WTC11 (cell line): ENCODE measurements around the gene MEIS1. TPM values are rescaled to one million over a fixed set of nuclear protein-coding genes. Genes with fewer than 3 reads are reported as not detected.
A peak's percentile ranks its signal among the peaks of the same experiment; 100 is the strongest.
"Not testable (repeated sequence)": the region's sequence is repeated elsewhere in the genome, so short reads cannot be mapped to it uniquely, and the experiment has no call there.

Experiments used
- ATAC-seq: fragments of 200-7000 bp; cut with Tn5 transposase; 2 replicates; pipeline ENCODE4 v1.10.0; 2021; ENCODE audit warnings: mild to moderate bottlenecking, moderate library complexity
- CTCF ChIA-PET: fragments of 300-600 bp; sonication (Branson Sonifier 250); formaldehyde crosslinking; loops from one replicate; lab custom pipeline; 2021; ENCODE audit warnings: antibody characterized with exemption; lab: Charles Lee
- POLR2A ChIA-PET: fragments of 350-600 bp; sonication (Branson Sonifier 250); formaldehyde crosslinking; loops from one replicate; lab custom pipeline; 2021; ENCODE audit warnings: antibody characterized with exemption; lab: Charles Lee
- DNase-seq: peaks from one replicate; pipeline ENCODE4 v3.0.0; 2021; ENCODE audit warnings: low spot score
- H3K27ac Mint-ChIP-seq: 2 replicates; pipeline ENCODE4 v1.8.0; 2021; ENCODE audit warnings: mixed read lengths
- H3K27me3 Mint-ChIP-seq: 2 replicates; pipeline ENCODE4 v1.8.0; 2021; ENCODE audit warnings: low read depth, mild to moderate bottlenecking, moderate library complexity, mixed read lengths
- H3K36me3 Mint-ChIP-seq: 2 replicates; pipeline ENCODE4 v1.8.0; 2021; ENCODE audit warnings: mixed read lengths
- H3K4me1 Mint-ChIP-seq: 2 replicates; pipeline ENCODE4 v1.8.0; 2022; ENCODE audit warnings: mixed read lengths
- H3K4me3 Mint-ChIP-seq: 2 replicates; pipeline ENCODE4 v1.8.0; 2021; ENCODE audit warnings: mild to moderate bottlenecking, moderate library complexity, mixed read lengths
- H3K9me3 Mint-ChIP-seq: 2 replicates; pipeline ENCODE4 v1.8.0; 2021; ENCODE audit warnings: mixed read lengths
- ETV6 ChIP-seq: sonication (generic); formaldehyde crosslinking; IDR thresholded peaks from 2 replicates; pipeline ENCODE4 v1.8.1; 2022; ENCODE audit warnings: mild to moderate bottlenecking, missing genetic modification reagents
- FOXJ3 ChIP-seq: sonication (generic); formaldehyde crosslinking; IDR thresholded peaks from 2 replicates; pipeline ENCODE4 v1.9.0; 2021; ENCODE audit warnings: missing genetic modification reagents, mild to moderate bottlenecking, borderline replicate concordance
- GTF2I ChIP-seq: fragments of 250-450 bp; sonication (Bioruptor Pico); conservative IDR thresholded peaks from 2 replicates; pipeline ENCODE4 v1.4.0; 2021; ENCODE audit warnings: mild to moderate bottlenecking
- JAZF1 ChIP-seq: fragments of 250-450 bp; sonication (Bioruptor Pico); IDR thresholded peaks from 2 replicates; pipeline ENCODE4 v1.9.0; 2021; ENCODE audit warnings: moderate library complexity, mild to moderate bottlenecking, inconsistent platforms
- JUN ChIP-seq: sonication (generic); formaldehyde crosslinking; IDR thresholded peaks from 2 replicates; pipeline ENCODE4 v1.8.0; 2023; ENCODE audit warnings: mild to moderate bottlenecking, missing genetic modification reagents
- KAT7 ChIP-seq: sonication (generic); formaldehyde crosslinking; IDR thresholded peaks from 2 replicates; pipeline ENCODE4 v1.8.1; 2023; ENCODE audit warnings: missing genetic modification reagents, mild to moderate bottlenecking, borderline replicate concordance
- NFATC4 ChIP-seq: fragments of 250-450 bp; sonication (Bioruptor Pico); IDR thresholded peaks from 2 replicates; pipeline ENCODE4 v1.9.0; 2021; ENCODE audit warnings: mild to moderate bottlenecking
- RORB ChIP-seq: fragments of 250-450 bp; sonication (Bioruptor Pico); IDR thresholded peaks from 2 replicates; pipeline ENCODE4 v1.9.0; 2021; ENCODE audit warnings: mild to moderate bottlenecking
- TP53 ChIP-seq: sonication (generic); formaldehyde crosslinking; IDR thresholded peaks from 2 replicates; pipeline ENCODE4 v1.8.1; 2023; ENCODE audit warnings: mild to moderate bottlenecking, missing genetic modification reagents
- ZNF263 ChIP-seq: sonication (generic); formaldehyde crosslinking; IDR thresholded peaks from 2 replicates; pipeline ENCODE4 v1.8.1; 2022; ENCODE audit warnings: low read depth, mild to moderate bottlenecking, moderate library complexity, missing genetic modification reagents
- ZNF317 ChIP-seq: sonication (generic); formaldehyde crosslinking; IDR thresholded peaks from 2 replicates; pipeline ENCODE4 v1.8.1; 2023; ENCODE audit warnings: low read depth, mild to moderate bottlenecking, moderate library complexity, missing genetic modification reagents, borderline replicate concordance
- total RNA-seq: library from RNA; stranded (reverse); gene quantifications from 3 replicates; pipeline ENCODE4 v1.2.3, GENCODE V29; 2021
- TF ChIP-seq, protein P1 (sequence below): sonication (generic); formaldehyde crosslinking; IDR thresholded peaks from 2 replicates; pipeline ENCODE4 v1.8.1; 2022; ENCODE audit warnings: mild to moderate bottlenecking, missing genetic modification reagents, moderate library complexity, borderline replicate concordance
- TF ChIP-seq, protein P2 (sequence below): sonication (generic); formaldehyde crosslinking; IDR thresholded peaks from 2 replicates; pipeline ENCODE4 v1.8.0; 2023; ENCODE audit warnings: mild to moderate bottlenecking, missing genetic modification reagents
- TF ChIP-seq, protein P3 (sequence below): fragments of 250-450 bp; sonication (Bioruptor Pico); IDR thresholded peaks from 2 replicates; pipeline ENCODE4 v2.1.2; 2022; ENCODE audit warnings: mild to moderate bottlenecking, moderate library complexity
- TF ChIP-seq, protein P4 (sequence below): sonication (generic); formaldehyde crosslinking; conservative IDR thresholded peaks from 2 replicates; pipeline ENCODE4 v1.8.1; 2022; ENCODE audit warnings: mild to moderate bottlenecking, missing genetic modification reagents
- TF ChIP-seq, protein P5 (sequence below): sonication (generic); formaldehyde crosslinking; IDR thresholded peaks from 2 replicates; pipeline ENCODE4 v1.8.1; 2023; ENCODE audit warnings: mild to moderate bottlenecking, missing genetic modification reagents, moderate library complexity
- TF ChIP-seq, protein P6 (sequence below): fragments of 250-450 bp; sonication (Bioruptor Pico); IDR thresholded peaks from 2 replicates; pipeline ENCODE4 v1.9.0; 2021; ENCODE audit warnings: mild to moderate bottlenecking

Gene MEIS1
- total RNA-seq, 1 experiment from 2014 or later, result 0.48 TPM

DNA sequence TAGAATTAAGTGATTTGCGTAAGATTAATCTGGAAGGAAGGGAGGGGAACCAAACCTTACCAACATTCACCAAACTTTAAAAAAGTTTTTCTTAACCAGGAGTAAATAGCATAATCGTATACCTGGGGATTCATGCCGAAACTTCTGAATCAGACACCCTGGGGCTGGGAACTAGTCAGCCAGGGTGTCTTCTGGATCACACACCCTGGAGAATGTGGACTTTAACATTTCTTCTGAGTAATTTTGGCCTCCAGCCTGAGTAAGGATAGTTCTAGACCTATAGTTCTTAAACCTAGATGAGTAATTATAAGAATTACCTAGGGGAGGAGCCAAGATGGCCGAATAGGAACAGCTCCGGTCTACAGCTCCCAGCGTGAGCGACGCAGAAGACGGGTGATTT, 44.1 kb upstream of the MEIS1 start (continued):
- TF ChIP-seq NFATC4, result no peak
- TF ChIP-seq, protein P1, sequence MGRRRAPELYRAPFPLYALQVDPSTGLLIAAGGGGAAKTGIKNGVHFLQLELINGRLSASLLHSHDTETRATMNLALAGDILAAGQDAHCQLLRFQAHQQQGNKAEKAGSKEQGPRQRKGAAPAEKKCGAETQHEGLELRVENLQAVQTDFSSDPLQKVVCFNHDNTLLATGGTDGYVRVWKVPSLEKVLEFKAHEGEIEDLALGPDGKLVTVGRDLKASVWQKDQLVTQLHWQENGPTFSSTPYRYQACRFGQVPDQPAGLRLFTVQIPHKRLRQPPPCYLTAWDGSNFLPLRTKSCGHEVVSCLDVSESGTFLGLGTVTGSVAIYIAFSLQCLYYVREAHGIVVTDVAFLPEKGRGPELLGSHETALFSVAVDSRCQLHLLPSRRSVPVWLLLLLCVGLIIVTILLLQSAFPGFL, result no peak
- TF ChIP-seq ETV6 (CRISPR knock-in tag), result no peak

DNA sequence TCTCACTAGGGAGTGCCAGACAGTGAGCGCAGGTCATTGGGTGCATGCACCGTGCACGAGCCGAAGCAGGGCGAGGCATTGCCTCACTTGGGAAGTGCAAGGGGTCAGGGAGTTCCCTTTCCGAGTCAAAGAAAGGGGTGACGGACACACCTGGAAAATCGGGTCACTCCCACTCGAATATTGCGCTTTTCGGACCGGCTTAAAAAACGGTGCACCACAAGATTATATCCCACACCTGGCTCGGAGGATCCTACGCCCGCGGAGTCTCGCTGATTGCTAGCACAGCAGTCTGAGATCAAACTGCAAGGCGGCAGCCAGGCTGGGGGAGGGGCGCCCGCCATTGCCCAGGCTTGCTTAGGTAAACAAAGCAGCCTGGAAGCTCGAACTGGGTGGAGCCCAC, 43.7 kb upstream of the MEIS1 start:
- TF ChIP-seq, protein P2, sequence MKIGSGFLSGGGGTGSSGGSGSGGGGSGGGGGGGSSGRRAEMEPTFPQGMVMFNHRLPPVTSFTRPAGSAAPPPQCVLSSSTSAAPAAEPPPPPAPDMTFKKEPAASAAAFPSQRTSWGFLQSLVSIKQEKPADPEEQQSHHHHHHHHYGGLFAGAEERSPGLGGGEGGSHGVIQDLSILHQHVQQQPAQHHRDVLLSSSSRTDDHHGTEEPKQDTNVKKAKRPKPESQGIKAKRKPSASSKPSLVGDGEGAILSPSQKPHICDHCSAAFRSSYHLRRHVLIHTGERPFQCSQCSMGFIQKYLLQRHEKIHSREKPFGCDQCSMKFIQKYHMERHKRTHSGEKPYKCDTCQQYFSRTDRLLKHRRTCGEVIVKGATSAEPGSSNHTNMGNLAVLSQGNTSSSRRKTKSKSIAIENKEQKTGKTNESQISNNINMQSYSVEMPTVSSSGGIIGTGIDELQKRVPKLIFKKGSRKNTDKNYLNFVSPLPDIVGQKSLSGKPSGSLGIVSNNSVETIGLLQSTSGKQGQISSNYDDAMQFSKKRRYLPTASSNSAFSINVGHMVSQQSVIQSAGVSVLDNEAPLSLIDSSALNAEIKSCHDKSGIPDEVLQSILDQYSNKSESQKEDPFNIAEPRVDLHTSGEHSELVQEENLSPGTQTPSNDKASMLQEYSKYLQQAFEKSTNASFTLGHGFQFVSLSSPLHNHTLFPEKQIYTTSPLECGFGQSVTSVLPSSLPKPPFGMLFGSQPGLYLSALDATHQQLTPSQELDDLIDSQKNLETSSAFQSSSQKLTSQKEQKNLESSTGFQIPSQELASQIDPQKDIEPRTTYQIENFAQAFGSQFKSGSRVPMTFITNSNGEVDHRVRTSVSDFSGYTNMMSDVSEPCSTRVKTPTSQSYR, result 0 out of 2 replicates have a peak, but pooled peaks have one; percentile 13
- POLR2A ChIA-PET, H3K9me3 Mint-ChIP-seq, CTCF ChIA-PET, ATAC-seq, H3K27me3 Mint-ChIP-seq: not testable (repeated sequence)
- H3K4me1 Mint-ChIP-seq, result peaks cover 30% of the 10 kb centered on the region
- H3K27ac Mint-ChIP-seq, result peak overlapping the region; percentile 74
- peak; percentile 32 for DNase-seq
- peaks cover 17% of the 10 kb centered on the region for H3K36me3 Mint-ChIP-seq
- peak overlapping the region; percentile 80 for H3K4me3 Mint-ChIP-seq

DNA sequence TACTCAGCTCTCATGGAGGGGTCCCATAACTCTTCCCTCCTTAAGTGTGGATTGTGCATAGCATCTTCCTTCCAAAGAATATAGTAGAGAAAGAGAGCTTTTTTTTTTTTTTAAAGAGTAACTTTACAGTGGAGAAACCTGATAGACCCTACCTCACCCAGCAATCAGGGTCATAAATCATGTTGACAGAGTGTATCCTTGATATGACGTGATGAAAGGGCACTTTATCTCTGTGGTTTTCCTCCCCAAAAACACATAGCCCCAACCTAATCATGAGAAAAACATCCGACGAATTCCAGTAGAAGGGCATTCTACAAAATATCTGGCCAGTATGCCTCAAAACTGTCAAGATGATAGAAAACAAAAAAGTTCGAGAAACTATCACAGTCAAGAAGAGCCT, 29.5 kb upstream of the MEIS1 start:
- ChIA-PET POLR2A (no interaction called here), CTCF (no interaction called here)
- DNase-seq (no peak), ATAC-seq (no peak)
- Mint-ChIP-seq H3K4me3 (no peak overlapping the region), H3K36me3 (peaks cover 8% of the 10 kb centered on the region), H3K4me1 (no peaks in the 10 kb centered on the region), H3K9me3 (peaks cover 7% of the 10 kb centered on the region)
- TF ChIP-seq GTF2I (CRISPR knock-in tag) (no peak), JAZF1 (CRISPR knock-in tag) (no peak), JUN (CRISPR knock-in tag) (no peak), RORB (CRISPR knock-in tag) (no peak), TP53 (no peak)
- TF ChIP-seq, protein P3, sequence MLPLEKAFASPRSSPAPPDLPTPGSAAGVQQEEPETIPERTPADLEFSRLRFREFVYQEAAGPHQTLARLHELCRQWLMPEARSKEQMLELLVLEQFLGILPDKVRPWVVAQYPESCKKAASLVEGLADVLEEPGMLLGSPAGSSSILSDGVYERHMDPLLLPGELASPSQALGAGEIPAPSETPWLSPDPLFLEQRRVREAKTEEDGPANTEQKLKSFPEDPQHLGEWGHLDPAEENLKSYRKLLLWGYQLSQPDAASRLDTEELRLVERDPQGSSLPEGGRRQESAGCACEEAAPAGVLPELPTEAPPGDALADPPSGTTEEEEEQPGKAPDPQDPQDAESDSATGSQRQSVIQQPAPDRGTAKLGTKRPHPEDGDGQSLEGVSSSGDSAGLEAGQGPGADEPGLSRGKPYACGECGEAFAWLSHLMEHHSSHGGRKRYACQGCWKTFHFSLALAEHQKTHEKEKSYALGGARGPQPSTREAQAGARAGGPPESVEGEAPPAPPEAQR, result no peak
- TF ChIP-seq, protein P4, sequence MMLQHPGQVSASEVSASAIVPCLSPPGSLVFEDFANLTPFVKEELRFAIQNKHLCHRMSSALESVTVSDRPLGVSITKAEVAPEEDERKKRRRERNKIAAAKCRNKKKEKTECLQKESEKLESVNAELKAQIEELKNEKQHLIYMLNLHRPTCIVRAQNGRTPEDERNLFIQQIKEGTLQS (CRISPR knock-in tag), result no peak
- TF ChIP-seq, protein P5, sequence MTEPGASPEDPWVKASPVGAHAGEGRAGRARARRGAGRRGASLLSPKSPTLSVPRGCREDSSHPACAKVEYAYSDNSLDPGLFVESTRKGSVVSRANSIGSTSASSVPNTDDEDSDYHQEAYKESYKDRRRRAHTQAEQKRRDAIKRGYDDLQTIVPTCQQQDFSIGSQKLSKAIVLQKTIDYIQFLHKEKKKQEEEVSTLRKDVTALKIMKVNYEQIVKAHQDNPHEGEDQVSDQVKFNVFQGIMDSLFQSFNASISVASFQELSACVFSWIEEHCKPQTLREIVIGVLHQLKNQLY (CRISPR knock-in tag), result no peak
- TF ChIP-seq, all 79 proteins: peak for 0
- Mint-ChIP-seq H3K27ac (no peak overlapping the region), H3K27me3 (no peaks in the 10 kb centered on the region)

DNA sequence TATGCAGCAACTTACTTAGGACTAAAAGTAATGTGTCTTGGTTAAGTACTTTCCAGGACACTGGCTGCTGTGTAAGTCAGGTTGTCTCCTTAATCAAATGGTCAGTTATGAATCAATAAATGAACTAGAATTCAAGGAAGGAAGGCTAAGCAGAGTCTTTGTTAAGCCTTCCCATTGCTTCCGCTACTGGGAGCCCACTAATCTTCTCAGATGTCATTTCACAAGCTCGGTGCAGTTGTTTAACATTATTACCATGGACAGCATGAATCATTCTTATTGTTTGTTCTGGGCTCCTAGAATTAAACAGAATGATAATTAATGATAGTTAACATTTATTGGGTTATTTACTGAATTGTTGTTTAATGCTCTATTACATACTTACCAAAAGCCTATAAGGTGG, 26.0 kb upstream of the MEIS1 start:
- ATAC-seq, result no peak
- ChIA-PET CTCF (no interaction called here), POLR2A (no interaction called here)
- Mint-ChIP-seq H3K4me3 (no peak overlapping the region), H3K36me3 (no peaks in the 10 kb centered on the region), H3K9me3 (no peaks in the 10 kb centered on the region; the same call in 1 of the 2 replicates), H3K4me1 (peaks cover 9% of the 10 kb centered on the region), H3K27me3 (no peaks in the 10 kb centered on the region), H3K27ac (no peak overlapping the region)
- no peak for DNase-seq
- TF ChIP-seq KAT7 (CRISPR knock-in tag), result no peak
- no peak for TF ChIP-seq ZNF317 (CRISPR knock-in tag)
- TF ChIP-seq, protein P3, result no peak
- TF ChIP-seq ZNF263, result no peak
- no peak for TF ChIP-seq FOXJ3 (CRISPR knock-in tag)
- TF ChIP-seq, protein P6, sequence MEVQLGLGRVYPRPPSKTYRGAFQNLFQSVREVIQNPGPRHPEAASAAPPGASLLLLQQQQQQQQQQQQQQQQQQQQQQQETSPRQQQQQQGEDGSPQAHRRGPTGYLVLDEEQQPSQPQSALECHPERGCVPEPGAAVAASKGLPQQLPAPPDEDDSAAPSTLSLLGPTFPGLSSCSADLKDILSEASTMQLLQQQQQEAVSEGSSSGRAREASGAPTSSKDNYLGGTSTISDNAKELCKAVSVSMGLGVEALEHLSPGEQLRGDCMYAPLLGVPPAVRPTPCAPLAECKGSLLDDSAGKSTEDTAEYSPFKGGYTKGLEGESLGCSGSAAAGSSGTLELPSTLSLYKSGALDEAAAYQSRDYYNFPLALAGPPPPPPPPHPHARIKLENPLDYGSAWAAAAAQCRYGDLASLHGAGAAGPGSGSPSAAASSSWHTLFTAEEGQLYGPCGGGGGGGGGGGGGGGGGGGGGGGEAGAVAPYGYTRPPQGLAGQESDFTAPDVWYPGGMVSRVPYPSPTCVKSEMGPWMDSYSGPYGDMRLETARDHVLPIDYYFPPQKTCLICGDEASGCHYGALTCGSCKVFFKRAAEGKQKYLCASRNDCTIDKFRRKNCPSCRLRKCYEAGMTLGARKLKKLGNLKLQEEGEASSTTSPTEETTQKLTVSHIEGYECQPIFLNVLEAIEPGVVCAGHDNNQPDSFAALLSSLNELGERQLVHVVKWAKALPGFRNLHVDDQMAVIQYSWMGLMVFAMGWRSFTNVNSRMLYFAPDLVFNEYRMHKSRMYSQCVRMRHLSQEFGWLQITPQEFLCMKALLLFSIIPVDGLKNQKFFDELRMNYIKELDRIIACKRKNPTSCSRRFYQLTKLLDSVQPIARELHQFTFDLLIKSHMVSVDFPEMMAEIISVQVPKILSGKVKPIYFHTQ (CRISPR knock-in tag), result no peak
